IMR-90 (cell line): ENCODE measurements around the gene GPC5. TPM values are rescaled to one million over a fixed set of nuclear protein-coding genes. Genes with fewer than 3 reads are reported as not detected.

Source experiments
- ATAC-seq: fragments of 200-7000 bp; cut with Tn5 transposase; 2 replicates; pipeline ENCODE4 v1.9.1; 2020; ENCODE audit warnings: low read depth, mild to moderate bottlenecking, moderate library complexity
- BruUV-seq: library from RNA; stranded (reverse); fragments of 400-500 nt; replicated peaks from 2 replicates; lab custom pipeline; 2021; lab: Mats Ljungman, UMichigan
- CTCF ChIA-PET: fragments of 300-600 bp; formaldehyde crosslinking; extraction: SDS; loops from one replicate; lab custom pipeline; 2021; ENCODE audit warnings: antibody characterized with exemption; lab: Yijun Ruan, JAX
- POLR2A ChIA-PET: fragments of 300-600 bp; sonication (Branson Sonifier 250); formaldehyde crosslinking; loops from one replicate; lab custom pipeline; 2022; ENCODE audit warnings: antibody characterized with exemption; ENCODE audit not compliant: unreplicated experiment; lab: Charles Lee
- DNase-seq: peaks from one replicate; pipeline ENCODE4 v3.0.0; 2013
- H2AFZ ChIP-seq: replicated peaks from 2 replicates; pipeline ENCODE3; 2013; ENCODE audit warnings: low read length, mild to moderate bottlenecking; ENCODE audit not compliant: poor library complexity
- H2AK5ac ChIP-seq: 2 replicates; pipeline ENCODE4 v1.6.1; 2013; ENCODE audit warnings: low read depth, low read length, inconsistent platforms
- H2AK9ac ChIP-seq: replicated peaks from 2 replicates; pipeline ENCODE3; 2013; ENCODE audit warnings: mild to moderate bottlenecking, low read depth, low read length, moderate library complexity; ENCODE audit not compliant: poor library complexity
- H2BK120ac ChIP-seq: 2 replicates; pipeline ENCODE4 v1.6.1; 2013; ENCODE audit warnings: low read depth, low read length, inconsistent platforms
- H2BK15ac ChIP-seq: 3 replicates; pipeline ENCODE4 v1.6.1; 2013; ENCODE audit warnings: low read depth, low read length, inconsistent platforms
- H2BK20ac ChIP-seq: 2 replicates; pipeline ENCODE4 v1.6.1; 2013; ENCODE audit warnings: low read depth, mild to moderate bottlenecking, inconsistent platforms, low read length, moderate library complexity
- H2BK5ac ChIP-seq: 2 replicates; pipeline ENCODE4 v1.6.1; 2013; ENCODE audit warnings: mild to moderate bottlenecking, low read depth, low read length, inconsistent platforms; ENCODE audit not compliant: poor library complexity, severe bottlenecking
- H3K14ac ChIP-seq: replicated peaks from 2 replicates; pipeline ENCODE4 v1.6.1; 2013; ENCODE audit warnings: low read depth, low read length, inconsistent platforms
- H3K18ac ChIP-seq: 2 replicates; pipeline ENCODE4 v1.6.1; 2013; ENCODE audit warnings: low read depth, low read length, control low read depth
- H3K23ac ChIP-seq: 2 replicates; pipeline ENCODE4 v1.6.1; 2013; ENCODE audit warnings: low read depth, low read length, inconsistent platforms
- H3K27ac ChIP-seq: 2 replicates; pipeline ENCODE4 v1.5.1; 2013; ENCODE audit warnings: mild to moderate bottlenecking, control low read depth, low read length; ENCODE audit not compliant: insufficient read depth
- H3K27me3 ChIP-seq: 2 replicates; pipeline ENCODE4 v1.6.1; 2013; ENCODE audit warnings: low read length; ENCODE audit not compliant: control insufficient read depth, insufficient read depth
- H3K36me3 ChIP-seq: 2 replicates; pipeline ENCODE4 v1.6.1; 2013; ENCODE audit warnings: low read length, mixed read lengths; ENCODE audit not compliant: control insufficient read depth, insufficient read depth
- H3K4ac ChIP-seq: 2 replicates; pipeline ENCODE4 v1.6.1; 2013; ENCODE audit warnings: low read depth, low read length, inconsistent platforms
- H3K4me1 ChIP-seq: 2 replicates; pipeline ENCODE4 v1.6.1; 2013; ENCODE audit warnings: low read length, mixed read lengths; ENCODE audit not compliant: control insufficient read depth, insufficient read depth
- H3K4me2 ChIP-seq: 2 replicates; pipeline ENCODE4 v1.6.1; 2013; ENCODE audit warnings: low read depth, mild to moderate bottlenecking, control low read depth, low read length, moderate library complexity
- H3K4me3 ChIP-seq: 2 replicates; pipeline ENCODE4 v1.5.1; 2013; ENCODE audit warnings: low read depth, mild to moderate bottlenecking, control low read depth, low read length, moderate library complexity; ENCODE audit not compliant: insufficient read depth
- H3K56ac ChIP-seq: 2 replicates; pipeline ENCODE4 v1.6.1; 2013; ENCODE audit warnings: low read length, inconsistent platforms; ENCODE audit not compliant: insufficient read depth; ENCODE audit errors: extremely low read depth
- H3K79me1 ChIP-seq, 2 experiments: 2 replicates each; pipeline ENCODE4 v1.6.1; 2013; ENCODE audit warnings: low read length in 2 of 2, inconsistent platforms in 1 of 2, low read depth in 1 of 2
- H3K9ac ChIP-seq: 2 replicates; pipeline ENCODE4 v1.6.1; 2013; ENCODE audit warnings: low read depth, low read length, control low read depth
- H3K9me1 ChIP-seq: 2 replicates; pipeline ENCODE4 v1.6.1; 2013; ENCODE audit warnings: low read length, inconsistent platforms; ENCODE audit not compliant: insufficient read depth
- H3K9me3 ChIP-seq: 2 replicates; pipeline ENCODE4 v1.6.1; 2013; ENCODE audit warnings: low read length; ENCODE audit not compliant: control insufficient read depth, insufficient read depth
- H4K20me1 ChIP-seq: 2 replicates; pipeline ENCODE4 v1.6.1; 2013; ENCODE audit warnings: low read length, inconsistent platforms; ENCODE audit not compliant: insufficient read depth
- H4K5ac ChIP-seq: 2 replicates; pipeline ENCODE4 v1.6.1; 2013; ENCODE audit warnings: mild to moderate bottlenecking, low read depth, low read length, control low read depth
- H4K8ac ChIP-seq, 2 experiments: 2 replicates each; pipeline ENCODE4 v1.6.1; 2013; ENCODE audit warnings: low read depth in 2 of 2, low read length in 2 of 2, control low read depth in 1 of 2, inconsistent platforms in 1 of 2
- H4K91ac ChIP-seq: 2 replicates; pipeline ENCODE4 v1.6.1; 2013; ENCODE audit warnings: low read depth, low read length, inconsistent platforms; ENCODE audit not compliant: insufficient read depth
- BHLHE40 ChIP-seq: fragments of 150-350 bp; IDR thresholded peaks from 2 replicates; pipeline ENCODE4 v1.6.1; 2016; ENCODE audit warnings: mild to moderate bottlenecking, low read depth, low read length
- CHD1 ChIP-seq: IDR thresholded peaks from 2 replicates; pipeline ENCODE4 v1.6.1; 2012; ENCODE audit warnings: low read depth, low read length, improper control_type of control experiment
- CTCF ChIP-seq: conservative IDR thresholded peaks from 2 replicates; pipeline ENCODE4 v1.5.1; 2012; ENCODE audit warnings: mild to moderate bottlenecking, low read depth, low read length, improper control_type of control experiment
- ELK1 ChIP-seq: fragments of 150-350 bp; IDR thresholded peaks from 2 replicates; pipeline ENCODE4 v1.6.1; 2016; ENCODE audit warnings: low read depth, mild to moderate bottlenecking, low read length, moderate library complexity, borderline replicate concordance
- MAFK ChIP-seq: IDR thresholded peaks from 2 replicates; pipeline ENCODE4 v1.6.1; 2012; ENCODE audit warnings: low read depth, low read length, improper control_type of control experiment
- MAZ ChIP-seq: IDR thresholded peaks from 2 replicates; pipeline ENCODE4 v1.6.1; 2012; ENCODE audit warnings: low read depth, mild to moderate bottlenecking, low read length, improper control_type of control experiment, moderate library complexity, borderline replicate concordance
- NFE2L2 ChIP-seq: fragments of 150-350 bp; IDR thresholded peaks from 2 replicates; pipeline ENCODE4 v1.6.1; 2016; ENCODE audit warnings: low read depth, mild to moderate bottlenecking, low read length
- POLR2A ChIP-seq: IDR thresholded peaks from 2 replicates; pipeline ENCODE4 v1.6.1; 2012; ENCODE audit warnings: mild to moderate bottlenecking, low read depth, low read length
- RAD21 ChIP-seq: IDR thresholded peaks from 2 replicates; pipeline ENCODE4 v1.6.1; 2012; ENCODE audit warnings: low read length, improper control_type of control experiment
- RCOR1 ChIP-seq: IDR thresholded peaks from 2 replicates; pipeline ENCODE4 v1.6.1; 2012; ENCODE audit warnings: mild to moderate bottlenecking, low read length, improper control_type of control experiment; ENCODE audit not compliant: insufficient replicate concordance
- WGBS, 2 experiments: methylation state at CpG; one replicate each; pipeline versions ENCODE4 v1.1.5 to v1.1.7; 2013; ENCODE audit warnings: missing lambda C conversion rate in 2 of 2; ENCODE audit not compliant: insufficient read length in 1 of 2; ENCODE audit errors: extremely low coverage in 2 of 2; 5-methylcytosine and 5-hydroxymethylcytosine counted together
- dilution Hi-C: fragments of 300-500 bp; cut with HindIII; formaldehyde crosslinking; loops from one replicate; pipeline ENCODE4 v1.14.3; 2018; ENCODE audit warnings: low sequenced_read_pairs; ENCODE audit not compliant: unreplicated experiment
- in situ Hi-C: fragments of 300-500 bp; cut with MboI; formaldehyde crosslinking; loops from 3 replicates; pipeline ENCODE4 v1.14.3; 2019; ENCODE audit warnings: low sequenced_read_pairs, inconsistent platforms, mixed read lengths
- intact Hi-C: fragments of 100-400 bp; cut with micrococcal nuclease; formaldehyde crosslinking; loops from 2 replicates; pipeline ENCODE4 v1.10.0; 2022
- polyA plus RNA-seq, 3 experiments: library from polyadenylated mRNA; depleted of rRNA; stranded (reverse); fragments of >200 nt; gene quantifications; 2 replicates each; pipeline ENCODE4 v1.2.3, GENCODE V29; 2012; ENCODE audit warnings: low replicate concordance in 1 of 3
- total RNA-seq: library from RNA; depleted of rRNA; stranded (reverse); fragments of >200 nt; gene quantifications from 2 replicates; pipeline ENCODE4 v1.2.3, GENCODE V29; 2012
- TF ChIP-seq, protein P1 (sequence below): fragments of 150-350 bp; IDR thresholded peaks from 2 replicates; pipeline ENCODE4 v1.6.1; 2017; ENCODE audit warnings: mild to moderate bottlenecking, antibody characterized with exemption, low read length, low read depth

Gene GPC5
- total and polyA plus RNA-seq, 2 of the 4 experiments (the other 2 are of a cell fraction): 0.94 to 1.8 TPM

GRCh38 chr13:92821324-92821723, 1422.9 kb downstream of the GPC5 start:
- ChIA-PET CTCF (no interaction called here), POLR2A (no interaction called here)
- H3K4me2 ChIP-seq: no peak overlapping the region
- H4K91ac ChIP-seq: no peak overlapping the region
- H3K9me1 ChIP-seq: no peaks in the 10 kb centered on the region
- no peaks in the 10 kb centered on the region for H4K20me1 ChIP-seq
- H3K27me3 ChIP-seq: peaks cover 2% of the 10 kb centered on the region
- H3K79me1 ChIP-seq: no peaks in the 10 kb centered on the region
- H2BK20ac ChIP-seq: no peak overlapping the region
- no peak overlapping the region for H2BK5ac ChIP-seq
- no peak overlapping the region for H3K4ac ChIP-seq
- H3K4me1 ChIP-seq: no peaks in the 10 kb centered on the region
- no peak for TF ChIP-seq RCOR1
- TF ChIP-seq, protein P1, sequence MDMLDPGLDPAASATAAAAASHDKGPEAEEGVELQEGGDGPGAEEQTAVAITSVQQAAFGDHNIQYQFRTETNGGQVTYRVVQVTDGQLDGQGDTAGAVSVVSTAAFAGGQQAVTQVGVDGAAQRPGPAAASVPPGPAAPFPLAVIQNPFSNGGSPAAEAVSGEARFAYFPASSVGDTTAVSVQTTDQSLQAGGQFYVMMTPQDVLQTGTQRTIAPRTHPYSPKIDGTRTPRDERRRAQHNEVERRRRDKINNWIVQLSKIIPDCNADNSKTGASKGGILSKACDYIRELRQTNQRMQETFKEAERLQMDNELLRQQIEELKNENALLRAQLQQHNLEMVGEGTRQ: no peak
- TF ChIP-seq ELK1: no peak
- no peak for TF ChIP-seq POLR2A
- no peak for TF ChIP-seq CHD1
- TF ChIP-seq CTCF: no peak
- TF ChIP-seq NFE2L2: no peak
- TF ChIP-seq MAFK: no peak
- no peak for TF ChIP-seq RAD21
- no peak for TF ChIP-seq MAZ
- no peak for TF ChIP-seq BHLHE40
- ATAC-seq (no peak), DNase-seq (no peak)
- intact Hi-C loops: no loop called here
- no peak overlapping the region for H2AK5ac ChIP-seq
- H3K4me3 ChIP-seq: no peak overlapping the region
- no peak overlapping the region for H4K8ac ChIP-seq
- no peaks in the 10 kb centered on the region for H3K36me3 ChIP-seq
- H2BK15ac ChIP-seq: no peak overlapping the region
- 64% methylated on average over 2 of the region's 2 CpGs; no CpG with 5 or more reads in 1 of the 2 experiments for WGBS, 2 experiments
- H4K5ac ChIP-seq: no peak overlapping the region
- H3K9me3 ChIP-seq: no peaks in the 10 kb centered on the region
- in situ Hi-C loops: no loop called here
- no TSS peak for BruUV-seq
- no peak overlapping the region for H3K23ac ChIP-seq
- no peak overlapping the region for H2AFZ ChIP-seq
- no peak overlapping the region for H3K27ac ChIP-seq
- no peak overlapping the region for H3K56ac ChIP-seq
- no peak overlapping the region for H3K9ac ChIP-seq
- no peak overlapping the region for H3K14ac ChIP-seq
- H2AK9ac ChIP-seq: no peak overlapping the region
- dilution Hi-C loops: no loop called here
- H3K18ac ChIP-seq: no peak overlapping the region
- H2BK120ac ChIP-seq: no peak overlapping the region
